Activated CD4-positive, alpha-beta T cell treated with anti-CD3 and anti-CD28 coated beads for 36 hours (primary cell): Measurements from ENCODE around the gene GLYATL1B. TPM values are rescaled to one million over a fixed set of nuclear protein-coding genes. Genes with fewer than 3 reads are reported as not detected.
"Not testable (repeated sequence)": the region's sequence is repeated elsewhere in the genome, so short reads cannot be mapped to it uniquely, and the experiment has no call there.

Experiments
- ATAC-seq: fragments of 200-7000 bp; cut with Tn5 transposase; one replicate; pipeline ENCODE4 v1.10.0; 2021; ENCODE audit warnings: mild to moderate bottlenecking, moderate library complexity
- CTCF ChIA-PET: fragments of 350-600 bp; sonication (Branson Sonifier 250); formaldehyde crosslinking; loops from one replicate; lab custom pipeline; 2021; ENCODE audit warnings: antibody characterized with exemption; lab: Charles Lee
- POLR2A ChIA-PET: fragments of 350-600 bp; sonication (Branson Sonifier 250); formaldehyde crosslinking; loops from one replicate; lab custom pipeline; 2021; ENCODE audit warnings: antibody characterized with exemption, inconsistent platforms; lab: Charles Lee
- DNase-seq: peaks from one replicate; pipeline ENCODE4 v3.0.0-alpha.2; 2020
- H3K27ac Mint-ChIP-seq: one replicate; pipeline ENCODE4 v1.8.0; 2021; ENCODE audit warnings: mixed read lengths
- H3K27me3 Mint-ChIP-seq: one replicate; pipeline ENCODE4 v1.8.0; 2021; ENCODE audit warnings: mixed read lengths
- H3K36me3 Mint-ChIP-seq: one replicate; pipeline ENCODE4 v1.8.0; 2021; ENCODE audit warnings: low read depth, mixed read lengths
- H3K4me1 Mint-ChIP-seq: one replicate; pipeline ENCODE4 v1.8.0; 2021; ENCODE audit warnings: mixed read lengths
- H3K4me3 Mint-ChIP-seq: one replicate; pipeline ENCODE4 v1.8.0; 2021; ENCODE audit warnings: mild to moderate bottlenecking, moderate library complexity, mixed read lengths
- H3K9me3 Mint-ChIP-seq: one replicate; pipeline ENCODE4 v1.8.0; 2021; ENCODE audit warnings: low read depth, mixed read lengths
- intact Hi-C, 2 experiments: fragments of 100-400 bp; cut with DNase I in 1 of 2; cut with micrococcal nuclease in 1 of 2; formaldehyde crosslinking; loops; one replicate each; pipeline versions ENCODE4 v1.14.2 to v1.15.1; 2022 to 2024; cut with DNase I, micrococcal nuclease
- total RNA-seq, 2 experiments: library from RNA; stranded (reverse); gene quantifications; one replicate each; pipeline ENCODE4 v1.2.3, GENCODE V29; 2021

GLYATL1B gene
- total RNA-seq, 2 experiments from 2014 or later, result not detected

- peaks cover 5% of the 10 kb centered on the region for H3K4me1 Mint-ChIP-seq
- ChIA-PET CTCF (interaction anchor here (0.6 to 3.0 kb wide), 45 partner anchors 8 to 556 kb away, joined by 3 to 42 read pairs (median 5); partner anchors contain the start of gene FAM111B), POLR2A (no interaction called here)
- peak; percentile 93 for DNase-seq
- intact Hi-C loops, result loop anchor here (1.0 to 5.0 kb wide), 4 partner anchors 22 to 179 kb away; no protein-coding TSS in a partner anchor
- peak overlapping the region; percentile 61 for H3K27ac Mint-ChIP-seq
- H3K27me3 Mint-ChIP-seq, result no peaks in the 10 kb centered on the region
- H3K36me3 Mint-ChIP-seq, result peaks cover 35% of the 10 kb centered on the region
- ATAC-seq, result peak; percentile 100
- H3K4me3 Mint-ChIP-seq, result peak overlapping the region; percentile 11
- H3K9me3 Mint-ChIP-seq, result peaks cover 9% of the 10 kb centered on the region
Observed at GRCh38 chr11:59135648-59136461, 49.7 kb downstream of the GLYATL1B start.

GRCh38 chr11:59136551-59136950, 50.4 kb downstream of the GLYATL1B start:
- H3K27me3 Mint-ChIP-seq, POLR2A ChIA-PET, DNase-seq, ATAC-seq, H3K4me3 Mint-ChIP-seq, H3K9me3 Mint-ChIP-seq, H3K27ac Mint-ChIP-seq: not testable (repeated sequence)
- intact Hi-C loops, result loop anchor here (1.0 to 5.0 kb wide), 4 partner anchors 22 to 179 kb away; no protein-coding TSS in a partner anchor
- CTCF ChIA-PET, result interaction anchor here (0.6 to 3.0 kb wide), 32 partner anchors 8 to 484 kb away, joined by 3 to 42 read pairs (median 6); partner anchors contain the start of gene FAM111B
- H3K4me1 Mint-ChIP-seq, result peaks cover 12% of the 10 kb centered on the region
- peaks cover 28% of the 10 kb centered on the region for H3K36me3 Mint-ChIP-seq

GRCh38 chr11:59137190-59137589, 51.1 kb downstream of the GLYATL1B start:
- POLR2A ChIA-PET, result no interaction called here
- Mint-ChIP-seq H3K4me1 (peaks cover 18% of the 10 kb centered on the region), H3K27ac (no peak overlapping the region), H3K36me3 (peaks cover 21% of the 10 kb centered on the region), H3K4me3 (no peak overlapping the region), H3K9me3 (peaks cover 4% of the 10 kb centered on the region), H3K27me3 (no peaks in the 10 kb centered on the region)
- intact Hi-C loops, result loop anchor here in 1 of 2 experiments (5.0 kb wide), 1 partner anchor 180 kb away; no protein-coding TSS in a partner anchor
- CTCF ChIA-PET, result interaction anchor here (0.5 to 2.1 kb wide), 4 partner anchors 21 to 485 kb away, joined by 3 to 5 read pairs (median 4); no protein-coding TSS in a partner anchor
- DNase-seq (no peak), ATAC-seq (no peak)

GRCh38 chr11:59138643-59139042, 52.5 kb downstream of the GLYATL1B start:
- ATAC-seq (no peak), DNase-seq (no peak)
- Mint-ChIP-seq H3K4me1 (peaks cover 23% of the 10 kb centered on the region), H3K4me3 (no peak overlapping the region), H3K27me3 (no peaks in the 10 kb centered on the region), H3K36me3 (peaks cover 10% of the 10 kb centered on the region), H3K9me3 (no peaks in the 10 kb centered on the region), H3K27ac (no peak overlapping the region)
- ChIA-PET POLR2A (no interaction called here), CTCF (interaction anchor here (0.5 to 1.8 kb wide), 3 partner anchors 11 to 178 kb away, joined by 3 to 5 read pairs (median 4); no protein-coding TSS in a partner anchor)
- intact Hi-C loops, result loop anchor here in 1 of 2 experiments (5.0 kb wide), 1 partner anchor 181 kb away; no protein-coding TSS in a partner anchor

GRCh38 chr11:59141191-59141590, 55.1 kb downstream of the GLYATL1B start:
- DNase-seq (no peak), ATAC-seq (no peak)
- intact Hi-C loops, result loop anchor here in 1 of 2 experiments (5.0 kb wide), 5 partner anchors 411 to 1714 kb away; partner anchors contain the start of genes OSBP, SLC43A3 and ZDHHC5
- Mint-ChIP-seq H3K27ac (no peak overlapping the region), H3K4me3 (peak overlapping the region; percentile 91), H3K9me3 (no peaks in the 10 kb centered on the region), H3K4me1 (peaks cover 33% of the 10 kb centered on the region), H3K36me3 (peaks cover 17% of the 10 kb centered on the region), H3K27me3 (no peaks in the 10 kb centered on the region)
- ChIA-PET CTCF (interaction anchor here (1.1 to 9.6 kb wide), 4 partner anchors 12 to 89 kb away, joined by 3 to 130 read pairs (median 5); no protein-coding TSS in a partner anchor), POLR2A (no interaction called here)

GRCh38 chr11:59141673-59142460, 55.8 kb downstream of the GLYATL1B start:
- H3K27me3 Mint-ChIP-seq, result no peaks in the 10 kb centered on the region
- DNase-seq (no peak), ATAC-seq (no peak)
- CTCF ChIA-PET, result interaction anchor here (0.6 to 9.6 kb wide), 7 partner anchors 10 to 1971 kb away, joined by 3 to 130 read pairs (median 4); no protein-coding TSS in a partner anchor
- POLR2A ChIA-PET, result interaction anchor here (0.9 to 1.4 kb wide), 3 partner anchors 11 to 35 kb away, joined by 3 to 7 read pairs (median 4); partner anchors contain the start of gene FAM111B
- H3K9me3 Mint-ChIP-seq, result no peaks in the 10 kb centered on the region
- peaks cover 40% of the 10 kb centered on the region for H3K4me1 Mint-ChIP-seq
- H3K27ac Mint-ChIP-seq, result peak overlapping the region; percentile 93
- intact Hi-C loops, result loop anchor here (1.0 to 5.0 kb wide), 9 partner anchors 17 to 1715 kb away; partner anchors contain the start of genes ZFP91 (in 2 of the 2), OSBP (in 1 of the 2), PATL1 (in 1 of the 2) and SLC43A3 (in 1 of the 2)
- peak overlapping the region; percentile 91 for H3K4me3 Mint-ChIP-seq
- peaks cover 23% of the 10 kb centered on the region for H3K36me3 Mint-ChIP-seq

GRCh38 chr11:59142530-59143507, 56.7 kb downstream of the GLYATL1B start, which contains the start of gene FAM111A:
TSS of gene FAM111A (plus strand) at chr11:59142856. CDS start at chr11:59148873, 6,017 bp downstream.
- Mint-ChIP-seq H3K4me1 (peaks cover 47% of the 10 kb centered on the region), H3K36me3 (peaks cover 32% of the 10 kb centered on the region), H3K27ac (peak within 1 kb of the TSS; percentile 93), H3K9me3 (no peaks in the 10 kb centered on the region), H3K27me3 (no peaks in the 10 kb centered on the region), H3K4me3 (peak within 1 kb of the TSS; percentile 91)
- ChIA-PET CTCF (interaction anchor here (0.6 to 9.6 kb wide), 7 partner anchors 9 to 575 kb away, joined by 3 to 130 read pairs (median 4); partner anchors contain the start of gene FAM111B), POLR2A (interaction anchor here (0.9 to 1.4 kb wide), 3 partner anchors 10 to 36 kb away, joined by 3 to 7 read pairs (median 4); partner anchors contain the start of gene FAM111B)
- ATAC-seq, result peak; percentile 77
- DNase-seq, result peak; percentile 90
- intact Hi-C loops, result loop anchor here (1.0 to 5.0 kb wide), 9 partner anchors 16 to 1716 kb away; partner anchors contain the start of genes ZFP91 (in 2 of the 2), OSBP (in 1 of the 2), PATL1 (in 1 of the 2) and SLC43A3 (in 1 of the 2)

- Mint-ChIP-seq H3K36me3 (peaks cover 40% of the 10 kb centered on the region), H3K27me3 (no peaks in the 10 kb centered on the region), H3K4me3 (peak overlapping the region; percentile 91), H3K27ac (peak overlapping the region; percentile 93), H3K4me1 (peaks cover 50% of the 10 kb centered on the region), H3K9me3 (no peaks in the 10 kb centered on the region)
- ChIA-PET CTCF (interaction anchor here (0.6 to 9.6 kb wide), 16 partner anchors 8 to 665 kb away, joined by 3 to 130 read pairs (median 4); partner anchors contain the start of genes DTX4 and FAM111B), POLR2A (interaction anchor here (0.6 to 1.8 kb wide), 3 partner anchors 14 to 552 kb away, joined by 3 to 8 read pairs (median 3); no protein-coding TSS in a partner anchor)
- intact Hi-C loops, result loop anchor here (1.0 to 5.0 kb wide), 9 partner anchors 8 to 1717 kb away; partner anchors contain the start of genes OSBP (in 1 of the 2), SELENOH (in 1 of the 2), SLC43A3 (in 1 of the 2) and ZDHHC5 (in 1 of the 2)
- DNase-seq (no peak), ATAC-seq (no peak)
Observed at GRCh38 chr11:59144096-59144495, 58.0 kb downstream of the GLYATL1B start.
